Measurements from ENCODE around the gene ADAT3. TPM values are rescaled to one million over a fixed set of nuclear protein-coding genes. Genes with fewer than 3 reads are reported as not detected.

The ADAT3 gene
- total RNA-seq, 1 experiment from 2014 or later = 6.9 TPM

DNA sequence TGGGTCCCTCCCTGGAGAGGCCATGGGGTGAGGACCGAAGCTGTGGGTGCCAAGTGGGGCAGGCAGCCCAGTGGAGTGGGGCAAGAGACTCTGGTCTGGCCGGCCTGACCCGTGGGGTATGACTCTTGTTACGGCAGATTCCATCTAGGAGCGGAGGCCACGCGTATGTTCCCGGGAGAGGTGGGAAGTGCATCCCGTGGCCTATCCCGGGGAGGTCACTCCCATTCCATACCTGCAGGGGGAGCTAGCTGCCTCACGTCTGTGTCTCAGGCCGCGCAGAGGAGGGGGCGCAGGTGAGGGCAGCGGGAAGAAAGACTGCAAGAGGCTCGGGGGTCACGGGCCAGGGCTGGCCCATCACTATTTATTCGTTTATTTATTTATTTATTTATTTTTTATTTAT lies 40.7 kb downstream of the ADAT3 start:
- peak; percentile 41 for DNase-seq (ENCODE audit: unreplicated experiment)
- BruUV-seq (replicated peaks) = no TSS peak
- no peaks in the 10 kb centered on the region for H3K27me3 Mint-ChIP-seq (ENCODE audit: insufficient read depth, unreplicated experiment)
- intact Hi-C loops (cut with micrococcal nuclease) = no loop called here
- H3K4me3 Mint-ChIP-seq (ENCODE audit: unreplicated experiment) = no peak overlapping the region
- peaks cover 12% of the 10 kb centered on the region for H3K4me1 Mint-ChIP-seq (ENCODE audit: insufficient read depth, unreplicated experiment)
- TF ChIP-seq, protein P1, sequence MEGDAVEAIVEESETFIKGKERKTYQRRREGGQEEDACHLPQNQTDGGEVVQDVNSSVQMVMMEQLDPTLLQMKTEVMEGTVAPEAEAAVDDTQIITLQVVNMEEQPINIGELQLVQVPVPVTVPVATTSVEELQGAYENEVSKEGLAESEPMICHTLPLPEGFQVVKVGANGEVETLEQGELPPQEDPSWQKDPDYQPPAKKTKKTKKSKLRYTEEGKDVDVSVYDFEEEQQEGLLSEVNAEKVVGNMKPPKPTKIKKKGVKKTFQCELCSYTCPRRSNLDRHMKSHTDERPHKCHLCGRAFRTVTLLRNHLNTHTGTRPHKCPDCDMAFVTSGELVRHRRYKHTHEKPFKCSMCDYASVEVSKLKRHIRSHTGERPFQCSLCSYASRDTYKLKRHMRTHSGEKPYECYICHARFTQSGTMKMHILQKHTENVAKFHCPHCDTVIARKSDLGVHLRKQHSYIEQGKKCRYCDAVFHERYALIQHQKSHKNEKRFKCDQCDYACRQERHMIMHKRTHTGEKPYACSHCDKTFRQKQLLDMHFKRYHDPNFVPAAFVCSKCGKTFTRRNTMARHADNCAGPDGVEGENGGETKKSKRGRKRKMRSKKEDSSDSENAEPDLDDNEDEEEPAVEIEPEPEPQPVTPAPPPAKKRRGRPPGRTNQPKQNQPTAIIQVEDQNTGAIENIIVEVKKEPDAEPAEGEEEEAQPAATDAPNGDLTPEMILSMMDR (IDR thresholded peaks at IDR 0.05; ENCODE audit: unreplicated experiment) = peak; percentile 60
- CTCF ChIA-PET = interaction anchor here (0.7 to 0.9 kb wide), 4 partner anchors 16 to 802 kb away, joined by 3 to 5 read pairs (median 4); no protein-coding TSS in a partner anchor
- POLR2A ChIA-PET = interaction anchor here (0.7 kb wide), 1 partner anchor 70 kb away, joined by 3 read pairs; no protein-coding TSS in a partner anchor
- H3K36me3 Mint-ChIP-seq (ENCODE audit: insufficient read depth, unreplicated experiment) = peaks cover 6% of the 10 kb centered on the region
- H3K27ac Mint-ChIP-seq (ENCODE audit: low read depth, unreplicated experiment) = no peak overlapping the region
- no peaks in the 10 kb centered on the region for H3K9me3 Mint-ChIP-seq (ENCODE audit: unreplicated experiment)

DNA sequence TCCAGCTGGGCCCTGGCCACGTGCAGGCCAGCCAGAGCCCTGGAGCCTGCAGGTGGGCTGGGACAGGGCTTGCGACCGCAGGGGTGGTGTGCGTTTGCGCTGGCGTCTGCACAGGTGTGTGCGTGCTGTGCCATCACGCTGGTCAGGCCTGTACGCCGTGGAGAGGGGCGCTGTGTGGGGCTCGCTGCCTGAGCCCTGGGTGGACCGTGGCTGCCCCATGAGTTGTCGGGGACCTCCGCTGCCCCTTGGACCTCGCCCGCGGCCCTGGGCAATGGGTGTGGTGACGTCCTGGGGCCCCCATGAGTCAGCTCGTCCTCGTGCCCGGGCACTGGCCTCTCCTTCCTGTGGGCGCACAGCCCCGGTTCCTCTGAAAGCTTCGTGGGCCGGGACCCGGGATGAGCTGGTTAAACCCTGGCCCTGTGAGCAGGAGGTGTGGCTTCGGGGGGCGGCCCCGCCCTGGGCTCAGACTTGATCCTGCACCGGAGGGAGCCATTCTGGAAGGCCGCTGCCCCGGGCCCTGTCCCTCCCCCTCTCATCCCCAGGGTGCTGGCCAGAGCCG lies 42.5 kb downstream of the ADAT3 start:
- Mint-ChIP-seq H3K27me3 (ENCODE audit: insufficient read depth, unreplicated experiment) (no peaks in the 10 kb centered on the region), H3K36me3 (ENCODE audit: insufficient read depth, unreplicated experiment) (peaks cover 16% of the 10 kb centered on the region), H3K4me3 (ENCODE audit: unreplicated experiment) (no peak overlapping the region), H3K4me1 (ENCODE audit: insufficient read depth, unreplicated experiment) (peaks cover 10% of the 10 kb centered on the region), H3K27ac (ENCODE audit: low read depth, unreplicated experiment) (no peak overlapping the region), H3K9me3 (ENCODE audit: unreplicated experiment) (no peaks in the 10 kb centered on the region)
- DNase-seq (ENCODE audit: unreplicated experiment) = peak; percentile 46
- ChIA-PET CTCF (interaction anchor here (0.6 to 0.7 kb wide), 4 partner anchors 15 to 1208 kb away, joined by 3 to 5 read pairs (median 4); no protein-coding TSS in a partner anchor), POLR2A (no interaction called here)
- no TSS peak for BruUV-seq (replicated peaks)
- TF ChIP-seq, protein P1 (IDR thresholded peaks at IDR 0.05; ENCODE audit: unreplicated experiment) = no peak
- intact Hi-C loops (cut with micrococcal nuclease) = no loop called here

DNA sequence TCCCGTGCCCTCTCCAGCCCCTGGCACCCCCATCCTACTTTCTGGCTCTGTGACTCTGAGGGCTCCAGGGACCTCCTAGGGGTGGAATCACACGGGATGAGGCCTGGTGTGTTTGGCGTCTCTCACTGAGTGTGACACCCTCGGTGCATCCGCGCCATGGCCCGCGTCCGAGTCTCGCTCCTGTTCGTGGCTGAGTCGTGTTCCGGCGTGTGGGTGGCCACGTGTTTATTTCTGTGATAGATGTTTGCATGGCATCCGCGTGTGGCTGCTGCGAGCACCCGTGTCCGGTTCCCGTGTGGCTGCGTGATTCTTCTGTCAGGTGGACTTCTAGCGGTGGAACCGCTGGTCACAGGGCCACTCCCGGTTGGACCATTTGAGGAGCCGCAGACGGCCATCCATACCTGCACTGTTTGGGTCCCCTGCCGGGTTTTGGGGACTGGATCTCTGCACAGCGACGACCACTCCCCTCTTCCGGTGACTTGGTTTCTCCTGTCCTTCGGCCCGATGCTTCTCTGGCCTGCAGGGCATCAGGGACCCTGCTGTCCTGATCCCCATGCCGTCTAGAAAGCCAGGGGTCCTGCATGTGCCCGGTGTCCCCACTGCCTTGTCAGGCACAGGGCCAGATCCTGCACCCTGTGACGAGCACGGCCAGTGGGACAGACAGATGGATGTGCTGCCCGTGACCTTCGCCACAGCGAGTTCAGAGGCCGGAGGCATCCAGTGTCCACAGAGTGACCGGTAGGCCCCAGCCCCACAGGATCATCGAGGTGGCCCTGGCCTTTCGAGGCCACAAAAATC lies 44.3 kb downstream of the ADAT3 start:
- Mint-ChIP-seq H3K27me3 (ENCODE audit: insufficient read depth, unreplicated experiment) (no peaks in the 10 kb centered on the region), H3K36me3 (ENCODE audit: insufficient read depth, unreplicated experiment) (peaks cover 23% of the 10 kb centered on the region), H3K4me3 (ENCODE audit: unreplicated experiment) (no peak overlapping the region), H3K4me1 (ENCODE audit: insufficient read depth, unreplicated experiment) (no peaks in the 10 kb centered on the region), H3K9me3 (ENCODE audit: unreplicated experiment) (no peaks in the 10 kb centered on the region), H3K27ac (ENCODE audit: low read depth, unreplicated experiment) (no peak overlapping the region)
- POLR2A ChIA-PET = no interaction called here
- no TSS peak for BruUV-seq (replicated peaks)
- CTCF ChIA-PET = no interaction called here
- TF ChIP-seq, protein P1 (IDR thresholded peaks at IDR 0.05; ENCODE audit: unreplicated experiment) = no peak
- no peak for DNase-seq (ENCODE audit: unreplicated experiment)
- intact Hi-C loops (cut with micrococcal nuclease) = no loop called here

DNA sequence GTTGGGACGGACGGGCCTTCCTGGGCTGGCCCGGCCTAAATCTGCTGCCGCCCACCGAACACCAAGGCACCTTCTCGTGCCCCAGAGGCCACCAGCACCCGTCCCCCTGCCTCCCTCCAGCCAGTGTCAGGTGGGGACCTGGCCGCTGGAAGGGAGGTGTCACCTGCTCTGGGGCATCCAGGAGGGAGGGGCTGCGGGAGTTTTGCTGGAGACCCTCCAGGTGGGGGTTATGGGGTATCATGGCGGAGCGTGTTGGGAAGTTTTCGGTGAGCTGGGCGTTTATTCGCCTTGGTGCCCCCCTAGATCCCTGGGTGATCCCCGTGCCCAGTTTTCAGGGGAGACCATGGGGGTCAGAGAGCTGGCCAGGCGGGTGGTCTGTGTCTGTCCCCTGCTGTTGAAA lies 45.4 kb downstream of the ADAT3 start:
- CTCF ChIA-PET = interaction anchor here (0.6 to 1.0 kb wide), 2 partner anchors 22 to 45 kb away, joined by 3 read pairs; no protein-coding TSS in a partner anchor
- no peak overlapping the region for H3K4me3 Mint-ChIP-seq (ENCODE audit: unreplicated experiment)
- no peak overlapping the region for H3K27ac Mint-ChIP-seq (ENCODE audit: low read depth, unreplicated experiment)
- POLR2A ChIA-PET = no interaction called here
- no TSS peak for BruUV-seq (replicated peaks)
- intact Hi-C loops (cut with micrococcal nuclease) = no loop called here
- H3K9me3 Mint-ChIP-seq (ENCODE audit: unreplicated experiment) = no peaks in the 10 kb centered on the region
- no peaks in the 10 kb centered on the region for H3K27me3 Mint-ChIP-seq (ENCODE audit: insufficient read depth, unreplicated experiment)
- no peaks in the 10 kb centered on the region for H3K4me1 Mint-ChIP-seq (ENCODE audit: insufficient read depth, unreplicated experiment)
- peaks cover 23% of the 10 kb centered on the region for H3K36me3 Mint-ChIP-seq (ENCODE audit: insufficient read depth, unreplicated experiment)
- DNase-seq (ENCODE audit: unreplicated experiment) = no peak
- TF ChIP-seq, protein P1 (IDR thresholded peaks at IDR 0.05; ENCODE audit: unreplicated experiment) = no peak
